Measurements from ENCODE around the gene PKM.
A peak's percentile ranks its signal among the peaks of the same experiment; 100 is the strongest.

PKM gene

DNA sequence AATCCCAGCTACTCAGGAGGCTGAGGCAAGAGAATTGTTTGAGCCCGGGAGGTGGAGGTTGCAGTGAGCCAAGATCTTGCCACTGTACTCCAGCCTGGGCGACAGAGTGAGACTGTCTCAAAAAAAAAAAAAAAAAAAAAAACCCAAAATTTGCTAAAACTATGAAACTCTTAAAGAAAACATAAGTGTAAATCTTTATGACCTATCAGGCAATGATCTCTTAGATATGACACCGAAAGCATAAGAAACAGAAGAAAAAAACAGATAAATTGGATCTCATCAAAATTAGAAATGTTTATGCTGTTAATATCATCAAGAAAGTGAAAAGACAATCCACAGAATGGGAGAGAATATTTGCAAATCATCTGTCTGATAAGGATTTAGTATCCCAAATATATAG lies 48.7 kb downstream of the PKM start:
- no peaks in the 10 kb centered on the region for H3K9me3 ChIP-seq (ENCODE audit: insufficient read depth, low read length)
- H3K36me3 ChIP-seq (ENCODE audit: insufficient read depth, insufficient read length, low read length) = no peaks in the 10 kb centered on the region
- no peak overlapping the region for H3K4me3 ChIP-seq (ENCODE audit: insufficient read length, low read depth)
- DNase-seq (ENCODE audit: low read depth, low spot score) = no peak
- TF ChIP-seq YY1 (IDR thresholded peaks at IDR 0.05; ENCODE audit: insufficient read depth, insufficient read length) (no peak), ZNF274 (IDR thresholded peaks at IDR 0.05; ENCODE audit: low read depth, low read length) (no peak), SUZ12 (IDR thresholded peaks at IDR 0.05; ENCODE audit: extremely low read depth, insufficient read depth, insufficient read length) (no peak)
- H3K9ac ChIP-seq (ENCODE audit: insufficient read length, low read depth) = no peak overlapping the region
- H3K27me3 ChIP-seq (ENCODE audit: insufficient read depth, insufficient read length) = peaks cover 31% of the 10 kb centered on the region
- peaks cover 17% of the 10 kb centered on the region for H3K4me1 ChIP-seq (ENCODE audit: insufficient read depth, insufficient read length)

DNA sequence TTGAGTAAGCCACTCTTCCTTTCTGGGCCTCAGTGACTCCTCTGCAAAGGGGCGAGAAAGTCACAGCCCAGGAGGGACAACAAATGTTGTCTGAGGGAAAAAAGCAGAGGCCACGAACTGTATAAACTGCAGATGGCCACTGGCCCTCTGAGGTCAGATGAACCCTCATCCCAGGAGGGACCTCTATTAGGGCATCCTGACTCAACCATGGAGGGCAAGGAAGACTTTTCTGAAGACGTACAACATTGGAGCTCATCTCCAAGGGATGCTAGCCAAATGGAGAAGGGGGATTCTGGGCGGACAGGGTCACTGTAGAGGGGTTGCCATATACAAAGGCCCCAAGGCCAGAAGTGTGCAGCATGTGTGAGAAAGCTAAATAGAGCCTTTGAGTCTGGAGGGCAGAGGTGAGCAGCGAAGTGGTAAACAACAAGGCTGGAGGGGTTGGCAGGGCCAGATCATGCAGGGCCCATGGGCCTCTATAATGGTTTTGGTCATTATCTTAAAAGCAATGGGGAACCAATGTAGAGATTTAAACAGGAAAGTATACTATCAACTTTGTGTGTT lies 50.1 kb downstream of the PKM start:
- no peak for DNase-seq (ENCODE audit: low read depth, low spot score)
- Histone ChIP-seq H3K36me3 (ENCODE audit: insufficient read depth, insufficient read length, low read length) (no peaks in the 10 kb centered on the region), H3K4me1 (ENCODE audit: insufficient read depth, insufficient read length) (peaks cover 17% of the 10 kb centered on the region), H3K9ac (ENCODE audit: insufficient read length, low read depth) (no peak overlapping the region), H3K27me3 (ENCODE audit: insufficient read depth, insufficient read length) (peaks cover 30% of the 10 kb centered on the region), H3K9me3 (ENCODE audit: insufficient read depth, low read length) (no peaks in the 10 kb centered on the region), H3K4me3 (ENCODE audit: insufficient read length, low read depth) (no peak overlapping the region)
- TF ChIP-seq YY1 (IDR thresholded peaks at IDR 0.05; ENCODE audit: insufficient read depth, insufficient read length) = no peak

DNA sequence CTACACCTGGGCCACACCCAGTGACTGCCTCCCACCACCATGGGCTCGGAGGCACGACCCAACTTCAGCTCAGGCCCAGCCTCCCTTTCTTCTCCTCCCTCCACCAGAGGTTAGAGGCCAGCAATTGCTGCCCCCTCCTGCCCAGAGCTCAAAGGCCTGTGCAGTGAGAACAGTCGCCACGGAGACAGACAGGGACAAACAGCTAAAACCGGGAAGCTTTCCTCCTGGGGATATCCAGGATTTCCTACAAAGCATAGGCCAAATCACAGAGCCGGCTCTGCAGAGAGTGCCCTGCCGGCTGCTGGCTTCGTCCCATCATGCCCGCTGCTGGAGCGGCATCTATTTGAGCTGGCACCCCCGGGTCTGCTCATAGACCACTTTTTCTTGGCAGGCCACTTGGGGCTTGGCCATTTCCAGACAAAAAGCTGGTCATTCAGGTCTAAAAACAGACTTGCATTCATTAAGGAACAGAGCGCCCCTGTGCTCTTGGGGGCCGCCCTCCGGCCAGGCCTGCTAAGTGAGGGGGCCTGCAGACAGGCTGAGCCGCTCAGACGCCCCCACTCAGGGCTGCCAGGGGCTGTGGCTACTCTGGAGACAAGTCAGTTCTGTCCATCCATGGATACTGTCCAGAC lies 50.9 kb downstream of the PKM start:
- Histone ChIP-seq H3K36me3 (ENCODE audit: insufficient read depth, insufficient read length, low read length) (no peaks in the 10 kb centered on the region), H3K9ac (ENCODE audit: insufficient read length, low read depth) (no peak overlapping the region), H3K9me3 (ENCODE audit: insufficient read depth, low read length) (no peaks in the 10 kb centered on the region), H3K27me3 (ENCODE audit: insufficient read depth, insufficient read length) (peaks cover 23% of the 10 kb centered on the region), H3K4me3 (ENCODE audit: insufficient read length, low read depth) (no peak overlapping the region), H3K4me1 (ENCODE audit: insufficient read depth, insufficient read length) (peaks cover 17% of the 10 kb centered on the region)
- DNase-seq (ENCODE audit: low read depth, low spot score) = no peak
- no peak for TF ChIP-seq ZNF274 (IDR thresholded peaks at IDR 0.05; ENCODE audit: low read depth, low read length)
- TF ChIP-seq YY1 (IDR thresholded peaks at IDR 0.05; ENCODE audit: insufficient read depth, insufficient read length) = no peak
- no peak for TF ChIP-seq SUZ12 (IDR thresholded peaks at IDR 0.05; ENCODE audit: extremely low read depth, insufficient read depth, insufficient read length)

DNA sequence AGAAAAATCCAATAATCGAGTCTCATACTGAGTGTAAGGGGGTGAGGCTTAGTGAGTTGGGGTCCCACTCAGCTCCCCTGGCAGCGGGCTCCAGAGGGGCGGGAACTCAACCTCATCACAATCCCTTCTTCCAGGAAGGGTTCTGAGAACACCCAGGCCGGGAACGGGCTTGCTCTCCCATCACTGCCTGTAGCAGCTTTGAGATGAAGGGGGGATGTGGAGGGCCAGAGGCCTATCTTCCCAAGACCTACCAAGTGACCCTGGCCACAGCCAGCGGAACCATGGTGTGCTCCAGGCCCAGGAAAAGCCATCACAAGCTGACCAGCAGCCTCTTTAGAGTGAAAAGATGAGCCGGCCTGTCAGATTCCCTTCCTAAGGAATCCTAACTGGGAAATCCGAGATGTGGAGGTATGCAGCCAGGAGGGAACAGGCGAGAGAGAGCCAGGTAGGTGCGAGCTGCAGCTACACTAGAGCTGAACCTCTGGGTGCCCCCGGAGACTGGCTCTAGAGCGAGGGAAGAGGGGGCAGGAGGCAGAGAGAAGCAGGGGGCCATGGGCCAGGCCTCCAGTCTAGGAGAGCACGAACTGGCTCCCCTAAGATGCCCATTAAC lies 51.9 kb downstream of the PKM start:
- no peak for TF ChIP-seq SUZ12 (IDR thresholded peaks at IDR 0.05; ENCODE audit: extremely low read depth, insufficient read depth, insufficient read length)
- no peak for TF ChIP-seq YY1 (IDR thresholded peaks at IDR 0.05; ENCODE audit: insufficient read depth, insufficient read length)
- TF ChIP-seq ZNF274 (IDR thresholded peaks at IDR 0.05; ENCODE audit: low read depth, low read length) = no peak
- Histone ChIP-seq H3K4me3 (ENCODE audit: insufficient read length, low read depth) (no peak overlapping the region), H3K9me3 (ENCODE audit: insufficient read depth, low read length) (no peaks in the 10 kb centered on the region), H3K9ac (ENCODE audit: insufficient read length, low read depth) (peak overlapping the region; percentile 34), H3K4me1 (ENCODE audit: insufficient read depth, insufficient read length) (peaks cover 16% of the 10 kb centered on the region), H3K36me3 (ENCODE audit: insufficient read depth, insufficient read length, low read length) (no peaks in the 10 kb centered on the region), H3K27me3 (ENCODE audit: insufficient read depth, insufficient read length) (peaks cover 13% of the 10 kb centered on the region)
- DNase-seq (ENCODE audit: low read depth, low spot score) = no peak

DNA sequence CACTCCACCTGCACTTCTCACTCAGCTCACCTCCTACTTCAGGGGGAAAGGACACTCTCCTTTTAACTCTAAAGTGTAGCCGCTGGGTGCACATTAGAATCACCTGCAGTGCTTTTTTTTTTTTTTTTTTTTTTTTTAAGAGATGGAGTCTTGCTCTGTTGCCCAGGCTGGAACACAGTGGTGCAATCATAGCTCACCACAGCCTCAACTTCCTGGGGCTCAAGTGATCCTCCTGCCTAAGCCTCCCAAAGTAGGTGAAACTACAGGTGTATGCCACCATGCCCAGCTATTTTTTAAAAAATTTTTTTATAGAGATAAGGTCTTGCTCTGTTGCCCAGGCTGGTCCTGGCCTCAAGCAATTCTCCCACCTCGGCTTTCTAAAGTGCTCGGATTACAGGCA lies 54.2 kb downstream of the PKM start:
- Histone ChIP-seq H3K4me1 (ENCODE audit: insufficient read depth, insufficient read length) (peaks cover 11% of the 10 kb centered on the region), H3K9ac (ENCODE audit: insufficient read length, low read depth) (no peak overlapping the region)
- TF ChIP-seq ZNF274 (IDR thresholded peaks at IDR 0.05; ENCODE audit: low read depth, low read length) (no peak), YY1 (IDR thresholded peaks at IDR 0.05; ENCODE audit: insufficient read depth, insufficient read length) (no peak), SUZ12 (IDR thresholded peaks at IDR 0.05; ENCODE audit: extremely low read depth, insufficient read depth, insufficient read length) (no peak)

DNA sequence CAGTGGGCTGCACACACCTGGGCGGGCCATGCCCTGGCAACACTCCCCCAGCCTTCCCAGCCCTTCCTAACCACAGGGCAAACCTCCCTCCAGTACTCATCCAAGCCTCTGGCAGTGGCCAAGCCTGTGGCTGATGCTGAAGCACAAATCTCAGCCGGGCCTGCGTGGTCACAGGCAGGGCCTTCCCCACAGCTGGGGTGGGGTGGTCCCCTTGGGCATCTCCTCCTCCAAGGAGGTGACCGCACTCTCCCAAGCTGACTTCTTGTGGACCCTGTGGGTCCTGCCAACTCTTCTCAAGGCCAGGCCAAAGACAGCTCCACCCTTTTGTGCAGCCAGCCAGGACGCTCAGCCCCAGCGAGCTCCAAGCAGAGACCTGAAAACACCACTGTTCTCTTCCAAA lies 54.8 kb downstream of the PKM start:
- no peak for DNase-seq (ENCODE audit: low read depth, low spot score)
- Histone ChIP-seq H3K4me1 (ENCODE audit: insufficient read depth, insufficient read length) (peaks cover 11% of the 10 kb centered on the region), H3K27me3 (ENCODE audit: insufficient read depth, insufficient read length) (no peaks in the 10 kb centered on the region), H3K9me3 (ENCODE audit: insufficient read depth, low read length) (no peaks in the 10 kb centered on the region), H3K4me3 (ENCODE audit: insufficient read length, low read depth) (no peak overlapping the region), H3K36me3 (ENCODE audit: insufficient read depth, insufficient read length, low read length) (no peaks in the 10 kb centered on the region), H3K9ac (ENCODE audit: insufficient read length, low read depth) (no peak overlapping the region)
- no peak for TF ChIP-seq YY1 (IDR thresholded peaks at IDR 0.05; ENCODE audit: insufficient read depth, insufficient read length)
- no peak for TF ChIP-seq SUZ12 (IDR thresholded peaks at IDR 0.05; ENCODE audit: extremely low read depth, insufficient read depth, insufficient read length)
- no peak for TF ChIP-seq ZNF274 (IDR thresholded peaks at IDR 0.05; ENCODE audit: low read depth, low read length)

More for the DNA sequence above, 54.2 kb downstream of the PKM start:
- Histone ChIP-seq H3K9me3 (ENCODE audit: insufficient read depth, low read length) (no peaks in the 10 kb centered on the region), H3K4me3 (ENCODE audit: insufficient read length, low read depth) (no peak overlapping the region), H3K36me3 (ENCODE audit: insufficient read depth, insufficient read length, low read length) (no peaks in the 10 kb centered on the region), H3K27me3 (ENCODE audit: insufficient read depth, insufficient read length) (no peaks in the 10 kb centered on the region)
- DNase-seq (ENCODE audit: low read depth, low spot score) = no peak

DNA sequence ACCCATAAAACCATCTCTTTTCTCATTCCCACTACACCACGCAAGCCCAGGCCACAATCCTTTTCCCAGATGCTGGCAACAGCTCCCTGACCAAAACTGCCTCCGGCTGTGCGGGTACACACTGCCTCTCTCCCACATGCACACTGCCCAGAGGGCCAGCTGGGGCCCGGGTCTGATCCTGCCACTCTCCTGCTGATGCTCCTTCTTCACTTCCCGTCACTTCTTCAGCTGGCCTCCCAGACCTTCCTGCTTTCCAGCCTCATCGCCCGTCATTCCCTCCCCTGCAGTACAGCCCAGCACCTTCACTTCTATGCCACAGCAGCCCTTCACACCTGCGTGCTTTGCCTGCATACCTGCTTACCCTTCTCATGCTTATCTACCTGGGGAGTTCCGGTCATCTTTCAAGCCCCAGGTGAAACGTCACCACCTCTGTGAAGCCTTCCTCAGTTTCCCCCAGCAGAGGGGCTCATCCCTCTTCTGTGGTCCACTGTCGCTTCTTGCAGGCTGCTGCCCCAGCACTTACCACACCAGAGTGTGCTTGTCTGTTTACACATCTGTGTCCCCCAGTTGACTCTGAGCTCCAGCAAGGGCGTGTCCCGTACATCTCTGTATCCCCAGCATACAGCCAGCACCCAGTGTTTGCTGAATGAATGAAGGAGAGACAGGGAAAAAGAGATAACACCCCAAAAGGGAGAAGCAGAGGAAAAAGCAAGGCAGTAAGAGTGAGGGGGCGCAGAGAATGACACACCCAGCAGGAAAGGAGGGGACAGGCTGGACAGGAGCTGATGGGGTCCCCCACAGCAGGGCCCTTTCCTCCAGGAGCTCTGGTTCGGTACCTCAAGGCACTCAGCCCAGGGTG lies 55.6 kb downstream of the PKM start:
- no peaks in the 10 kb centered on the region for H3K9me3 ChIP-seq (ENCODE audit: insufficient read depth, low read length)
- TF ChIP-seq SUZ12 (IDR thresholded peaks at IDR 0.05; ENCODE audit: extremely low read depth, insufficient read depth, insufficient read length) (no peak), ZNF274 (IDR thresholded peaks at IDR 0.05; ENCODE audit: low read depth, low read length) (no peak), YY1 (IDR thresholded peaks at IDR 0.05; ENCODE audit: insufficient read depth, insufficient read length) (no peak)
- no peak overlapping the region for H3K9ac ChIP-seq (ENCODE audit: insufficient read length, low read depth)
- H3K4me3 ChIP-seq (ENCODE audit: insufficient read length, low read depth) = no peak overlapping the region
- H3K27me3 ChIP-seq (ENCODE audit: insufficient read depth, insufficient read length) = no peaks in the 10 kb centered on the region
- H3K4me1 ChIP-seq (ENCODE audit: insufficient read depth, insufficient read length) = peaks cover 9% of the 10 kb centered on the region
- no peak for DNase-seq (ENCODE audit: low read depth, low spot score)
- H3K36me3 ChIP-seq (ENCODE audit: insufficient read depth, insufficient read length, low read length) = no peaks in the 10 kb centered on the region

Measured in NT2/D1 (cell line).